NT2/D1 (cell line): ENCODE measurements around the gene KIAA1958.

Experiments used
- SUZ12 ChIP-seq: IDR thresholded peaks from 2 replicates; pipeline ENCODE4 v1.6.1; 2011; ENCODE audit not compliant: insufficient read length, insufficient read depth; ENCODE audit errors: extremely low read depth
- YY1 ChIP-seq: IDR thresholded peaks from 2 replicates; pipeline ENCODE4 v1.6.1; 2011; ENCODE audit not compliant: insufficient read length, insufficient read depth
- ZNF274 ChIP-seq: IDR thresholded peaks from 2 replicates; pipeline ENCODE4 v1.6.1; 2011; ENCODE audit warnings: mild to moderate bottlenecking, low read depth, low read length

DNA sequence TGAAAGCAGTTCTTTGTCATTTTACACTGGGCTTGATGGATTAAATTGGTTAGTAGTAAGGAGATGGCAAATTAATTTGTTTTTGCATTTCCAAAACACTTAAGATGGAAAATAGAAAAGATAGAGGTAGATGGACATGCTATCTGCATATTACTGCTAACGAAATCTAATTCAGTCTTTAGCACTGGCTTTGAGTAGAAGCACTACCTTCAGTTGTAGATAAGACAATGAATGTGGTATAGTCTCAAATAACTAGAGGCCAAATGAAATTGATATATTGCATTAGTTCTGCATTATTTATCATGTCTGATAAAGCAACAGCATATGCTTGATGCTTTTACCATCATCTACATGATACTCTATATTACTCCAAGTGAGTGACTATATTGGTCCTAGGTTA lies 33.4 kb downstream of the KIAA1958 start:
- TF ChIP-seq YY1: no peak
- TF ChIP-seq SUZ12: no peak
- no peak for TF ChIP-seq ZNF274
